ENCODE data around the gene SRRM1. TPM values are rescaled to one million over a fixed set of nuclear protein-coding genes. Genes with fewer than 3 reads are reported as not detected.

The SRRM1 gene
- total RNA-seq, 1 experiment from 2014 or later: 290 TPM

GRCh38 chr1:24636661-24637357 lies 6.3 kb upstream of the SRRM1 start:
- no peak for DNase-seq
- H2AK5ac ChIP-seq (ENCODE audit: insufficient read length, low read length): no peak overlapping the region
- no peak overlapping the region for H3K56ac ChIP-seq (ENCODE audit: insufficient read length, low read depth, low read length)
- H4K5ac ChIP-seq (ENCODE audit: insufficient read length, low read depth, low read length): no peak overlapping the region
- H3K4me2 ChIP-seq (ENCODE audit: insufficient read depth, insufficient read length, low read length): no peak overlapping the region
- H3K23me2 ChIP-seq (ENCODE audit: insufficient read length, low read depth, low read length, poor library complexity, severe bottlenecking): peaks cover 4% of the 10 kb centered on the region
- H2BK15ac ChIP-seq (ENCODE audit: low read depth, low read length): no peak overlapping the region
- H3K27ac ChIP-seq (ENCODE audit: insufficient read length, low read depth, low read length): no peak overlapping the region
- WGBS (ENCODE audit: extremely low coverage, insufficient read length, low lambda C conversion rate): no CpG with 5 or more reads among the region's 3 CpGs
- no peak overlapping the region for H3K9ac ChIP-seq (ENCODE audit: extremely low read depth, insufficient read length, low read length)
- H3K36me3 Mint-ChIP-seq (ENCODE audit: insufficient read depth in 1 of 3, low read depth in 3 of 3): no peaks in the 10 kb centered on the region; a peak in 1 of 7 replicates
- no peaks in the 10 kb centered on the region for H4K20me1 ChIP-seq (ENCODE audit: control insufficient read depth, insufficient read depth, insufficient read length)
- H3K79me2 ChIP-seq (ENCODE audit: insufficient read depth, low read length): no peaks in the 10 kb centered on the region
- H2BK120ac ChIP-seq (ENCODE audit: low read depth, low read length, poor library complexity, severe bottlenecking): no peak overlapping the region
- no peak overlapping the region for H3K4ac ChIP-seq (ENCODE audit: low read depth, low read length)
- no peak overlapping the region for H3T11ph ChIP-seq (ENCODE audit: low read length)
- no peaks in the 10 kb centered on the region for H3K9me3 Mint-ChIP-seq
- no peaks in the 10 kb centered on the region for H3K9me3 ChIP-seq (ENCODE audit: control insufficient read depth, low read depth, low read length)
- H3K27ac Mint-ChIP-seq: no peak overlapping the region
- no peaks in the 10 kb centered on the region for H3K79me1 ChIP-seq (ENCODE audit: insufficient read depth, low read depth, low read length, poor library complexity, severe bottlenecking)
- peaks cover 18 to 21% of the 10 kb centered on the region in 2 experiments for H3K4me1 Mint-ChIP-seq
- H3K4me3 Mint-ChIP-seq: no peak overlapping the region
- H3K27me3 ChIP-seq (ENCODE audit: insufficient read depth, low read length): no peaks in the 10 kb centered on the region
- H2BK12ac ChIP-seq (ENCODE audit: insufficient read length, low read depth, low read length): no peak overlapping the region
- no peak overlapping the region for H2BK20ac ChIP-seq (ENCODE audit: low read depth, low read length, poor library complexity, severe bottlenecking)
- no peak overlapping the region for H4K8ac ChIP-seq (replicated peaks; ENCODE audit: insufficient read length, low read depth, low read length)
- peaks cover 5% of the 10 kb centered on the region; the same call in 1 of the 2 replicates for H3K4me1 ChIP-seq (ENCODE audit: insufficient read depth, low read length)
- H3K27me3 Mint-ChIP-seq (ENCODE audit: low read depth): peaks cover 7% of the 10 kb centered on the region
- no peak overlapping the region for H4K91ac ChIP-seq (ENCODE audit: insufficient read length, low read depth, low read length)
- no peak overlapping the region for H2AFZ ChIP-seq (ENCODE audit: low read length)
- no peak overlapping the region for H2BK5ac ChIP-seq (ENCODE audit: insufficient read length, low read length)
- no peak overlapping the region for H3K14ac ChIP-seq (ENCODE audit: insufficient read depth, low read length)
- no peak overlapping the region for H3K23ac ChIP-seq (ENCODE audit: insufficient read length, low read depth, low read length)
- H3K18ac ChIP-seq (ENCODE audit: insufficient read length, low read depth, low read length): no peak overlapping the region
- TF ChIP-seq CTCF (conservative IDR thresholded peaks at IDR 0.05): no peak
